Muscle of leg (tissue), 11 donors: ENCODE results near the gene NRCAM. TPM values are rescaled to one million over a fixed set of nuclear protein-coding genes. Genes with fewer than 3 reads are reported as not detected.

Source experiments
- DNase-seq: peaks from one replicate; pipeline ENCODE4 v3.0.0; 2013
- H3K27ac ChIP-seq: one replicate; pipeline ENCODE4 v1.5.1; 2013; ENCODE audit warnings: mild to moderate bottlenecking, low read length, control low read depth
- H3K27me3 ChIP-seq: one replicate; pipeline ENCODE4 v1.6.1; 2013; ENCODE audit warnings: low read length; ENCODE audit not compliant: control insufficient read depth, insufficient read depth
- H3K36me3 ChIP-seq: one replicate; pipeline ENCODE4 v1.6.1; 2013; ENCODE audit warnings: low read length; ENCODE audit not compliant: control insufficient read depth, insufficient read depth
- H3K4me1 ChIP-seq: one replicate; pipeline ENCODE4 v1.6.1; 2013; ENCODE audit warnings: low read length; ENCODE audit not compliant: control insufficient read depth, insufficient read depth
- H3K4me3 ChIP-seq: one replicate; pipeline ENCODE4 v1.5.1; 2013; ENCODE audit warnings: low read length, control low read depth
- H3K9me3 ChIP-seq: replicated peaks from 2 replicates; pipeline ENCODE4 v1.6.1; 2013; ENCODE audit warnings: low read depth, low read length; ENCODE audit not compliant: control insufficient read depth
- WGBS: methylation state at CpG from one replicate; pipeline ENCODE4 v1.1.5; 2013; ENCODE audit warnings: missing lambda C conversion rate; ENCODE audit not compliant: insufficient coverage; 5-methylcytosine and 5-hydroxymethylcytosine counted together
- polyA plus RNA-seq, 8 donors: library from polyadenylated mRNA; unstranded; fragments of 120-200 nt; gene quantifications; one replicate each; pipeline versions ENCODE4 v1.2.1 to v1.2.3, GENCODE V29; 2013; ENCODE audit warnings: inconsistent platforms in 1 of 8, low replicate concordance in 1 of 8; ENCODE audit not compliant: insufficient read length in 8 of 8, insufficient read depth in 1 of 8
- total RNA-seq: library from RNA; stranded (reverse); fragments of 120-200 nt; gene quantifications from one replicate; pipeline ENCODE4 v1.2.4, GENCODE V29; 2013

Gene NRCAM
- total and polyA plus RNA-seq, 9 donors, result 17.5 to 35.6 (median 23.3) TPM

DNA sequence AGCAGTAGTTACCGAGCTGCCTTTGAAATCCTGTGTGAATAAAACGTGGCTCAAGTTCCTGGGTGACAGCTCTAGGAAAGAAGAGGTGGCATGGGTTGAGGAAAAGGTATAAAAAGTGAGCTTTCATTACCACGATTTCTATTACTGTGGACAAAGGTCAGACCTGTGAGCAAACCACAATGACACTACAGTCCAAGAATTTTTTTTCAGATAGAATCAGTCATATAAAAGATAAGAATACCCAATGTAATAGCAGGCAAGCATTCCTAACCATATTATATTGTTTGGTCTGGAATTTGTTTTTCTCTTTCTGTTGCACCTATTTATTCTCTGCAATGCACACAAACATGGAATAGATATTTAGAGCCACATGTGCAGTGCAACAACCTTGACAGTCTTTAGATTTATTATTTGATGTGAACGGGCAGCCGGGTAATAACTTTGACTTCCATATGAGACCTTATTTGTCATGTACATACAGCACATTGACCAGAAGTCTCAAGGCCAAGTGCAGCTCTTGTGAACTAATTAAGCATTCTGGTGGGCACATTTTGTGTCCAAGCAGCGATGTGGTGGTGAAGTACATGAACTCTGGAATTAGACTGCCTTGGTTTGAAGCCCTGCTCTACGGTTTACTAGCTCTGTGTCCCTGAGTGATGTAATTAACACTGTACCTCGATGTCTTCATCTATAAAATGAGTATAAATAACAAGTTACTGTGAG, 156.8 kb downstream of the NRCAM start:
- 40% methylated on average over 2 of the region's 8 CpGs for WGBS
- no peak for DNase-seq
- no peak overlapping the region for H3K4me3 ChIP-seq
- no peaks in the 10 kb centered on the region for H3K4me1 ChIP-seq
- H3K9me3 ChIP-seq, result no peaks in the 10 kb centered on the region
- H3K36me3 ChIP-seq, result no peaks in the 10 kb centered on the region
- H3K27me3 ChIP-seq, result no peaks in the 10 kb centered on the region
- H3K27ac ChIP-seq, result no peak overlapping the region

DNA sequence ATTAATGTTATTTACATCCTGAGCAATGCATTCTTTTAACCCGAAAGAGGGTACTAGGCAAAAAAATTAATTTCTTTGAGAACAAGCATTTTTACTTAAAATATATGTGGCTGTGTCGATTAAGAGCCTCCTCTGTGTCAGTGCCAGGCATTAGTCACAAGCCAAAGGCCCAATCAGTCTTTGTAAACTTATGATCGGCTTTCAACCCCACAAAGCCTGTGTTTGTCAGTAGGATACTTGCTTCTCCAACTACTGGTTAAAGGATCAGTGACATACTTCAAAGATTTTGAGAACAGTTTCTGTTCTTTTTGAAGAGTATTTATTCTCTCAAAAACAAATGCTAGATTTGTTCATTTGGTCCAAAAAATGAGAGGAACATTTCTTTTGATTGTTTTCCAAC, 159.3 kb downstream of the NRCAM start:
- H3K27ac ChIP-seq, result no peak overlapping the region
- no peaks in the 10 kb centered on the region for H3K9me3 ChIP-seq
- peaks cover 2% of the 10 kb centered on the region for H3K4me1 ChIP-seq
- no peaks in the 10 kb centered on the region for H3K27me3 ChIP-seq
- no CpG with 5 or more reads among the region's 3 CpGs for WGBS
- no peak for DNase-seq
- H3K36me3 ChIP-seq, result no peaks in the 10 kb centered on the region
- no peak overlapping the region for H3K4me3 ChIP-seq

DNA sequence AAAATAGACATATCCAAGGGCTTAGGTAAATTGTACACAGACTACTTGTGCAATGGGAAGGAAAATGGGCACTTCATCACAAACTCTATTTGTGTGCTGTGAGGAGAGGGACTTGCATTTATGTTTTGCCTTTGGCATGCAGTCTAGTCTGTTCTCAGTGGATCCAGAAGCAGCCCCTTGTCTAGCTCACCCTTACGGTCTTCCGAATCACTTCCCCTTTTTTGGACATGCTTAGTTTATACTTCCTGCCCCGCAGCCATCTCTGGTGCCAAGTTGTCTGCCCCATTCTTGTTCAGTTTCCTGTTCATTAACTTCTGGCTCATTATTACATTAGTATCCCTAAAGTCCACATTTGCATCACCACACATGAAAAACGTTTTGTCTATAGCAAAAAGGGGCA, 161.6 kb downstream of the NRCAM start:
- Histone ChIP-seq H3K4me1 (peaks cover 3% of the 10 kb centered on the region), H3K9me3 (no peaks in the 10 kb centered on the region), H3K27ac (no peak overlapping the region), H3K27me3 (no peaks in the 10 kb centered on the region), H3K4me3 (no peak overlapping the region), H3K36me3 (no peaks in the 10 kb centered on the region)
- WGBS, result 61% methylated on average over 3 of the region's 4 CpGs
- DNase-seq, result no peak

DNA sequence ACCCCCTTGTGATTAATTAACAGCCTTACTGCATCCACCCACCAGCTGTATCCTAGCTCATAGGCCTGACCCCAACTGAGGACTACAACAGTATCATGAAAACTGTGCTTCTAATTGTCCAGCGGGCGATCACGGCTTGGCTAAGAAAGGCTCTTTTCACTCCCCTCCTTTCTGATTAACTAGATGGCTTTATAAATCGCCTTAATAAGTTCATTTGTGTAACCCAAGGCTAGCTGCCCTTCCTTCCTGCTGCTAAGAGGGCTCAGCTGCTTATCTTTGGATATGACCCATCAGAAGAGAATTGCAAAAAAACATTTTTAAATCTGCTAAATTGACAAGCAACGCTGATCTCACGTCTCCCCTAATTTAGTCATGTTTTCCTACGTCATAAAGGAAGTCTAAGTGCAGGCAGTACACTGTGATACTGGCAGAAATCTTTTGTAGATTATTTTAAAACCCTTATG, 163.1 kb downstream of the NRCAM start:
- Histone ChIP-seq H3K9me3 (no peaks in the 10 kb centered on the region), H3K4me1 (peaks cover 3% of the 10 kb centered on the region), H3K27me3 (no peaks in the 10 kb centered on the region), H3K27ac (no peak overlapping the region), H3K4me3 (no peak overlapping the region), H3K36me3 (no peaks in the 10 kb centered on the region)
- no peak for DNase-seq
- WGBS, result 63% methylated on average over 1 of the region's 7 CpGs

DNA sequence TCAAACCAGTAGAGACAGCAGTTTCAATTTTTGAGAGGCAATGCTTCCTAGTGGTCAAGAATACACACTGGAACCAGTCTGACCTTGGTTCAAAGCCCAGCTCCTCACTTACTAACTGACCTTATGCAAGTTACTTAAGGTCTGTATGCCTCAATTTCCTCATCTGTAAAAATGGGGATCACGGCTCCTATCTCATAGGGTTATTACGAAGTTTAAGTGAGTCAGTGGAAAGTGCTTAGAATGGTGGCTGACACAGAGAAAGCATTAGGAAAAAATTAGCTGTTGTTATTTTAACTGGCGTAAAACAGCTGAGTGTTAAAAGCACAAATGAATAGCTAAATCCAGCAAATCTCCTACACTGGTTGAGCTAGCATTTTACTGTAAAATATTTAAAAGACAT, 163.7 kb downstream of the NRCAM start:
- DNase-seq, result no peak
- H3K27me3 ChIP-seq, result no peaks in the 10 kb centered on the region
- H3K9me3 ChIP-seq, result no peaks in the 10 kb centered on the region
- no peaks in the 10 kb centered on the region for H3K36me3 ChIP-seq
- 83% methylated on average over 1 of the region's 3 CpGs for WGBS
- H3K27ac ChIP-seq, result no peak overlapping the region
- peaks cover 3% of the 10 kb centered on the region for H3K4me1 ChIP-seq
- H3K4me3 ChIP-seq, result no peak overlapping the region

DNA sequence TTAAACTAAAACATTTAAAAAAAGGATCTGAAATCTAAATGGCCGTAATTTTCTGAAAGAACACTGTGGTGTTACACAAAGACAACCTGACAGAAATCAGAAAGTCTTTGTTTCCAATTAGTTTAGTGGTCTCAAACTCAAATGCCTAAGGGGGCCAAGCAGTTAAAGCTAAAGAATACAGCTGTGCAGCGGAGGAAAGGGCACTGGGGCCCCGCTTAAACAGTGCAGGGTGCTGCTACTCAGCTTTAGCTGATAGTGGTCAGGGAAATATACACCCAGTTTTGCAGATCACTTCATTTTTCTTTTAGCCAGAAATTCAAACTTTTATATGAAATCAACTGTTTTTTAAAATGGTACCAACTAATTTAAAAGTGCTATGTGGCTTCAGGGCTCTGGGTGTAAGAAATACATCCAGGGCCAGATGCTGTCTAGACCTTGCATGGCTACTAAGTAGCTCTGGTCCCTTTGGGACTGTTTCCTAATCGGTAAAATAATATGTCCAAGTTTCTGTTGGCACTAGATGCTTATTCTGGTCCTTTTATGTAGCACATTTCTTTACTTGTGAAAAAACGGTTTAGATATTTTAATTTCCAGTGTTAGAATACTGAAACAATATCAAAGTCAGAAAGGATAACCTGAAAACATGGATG, 164.3 kb downstream of the NRCAM start:
- WGBS, result 80% methylated on average over 1 of the region's 5 CpGs
- H3K27ac ChIP-seq, result no peak overlapping the region
- no peaks in the 10 kb centered on the region for H3K27me3 ChIP-seq
- H3K9me3 ChIP-seq, result no peaks in the 10 kb centered on the region
- DNase-seq, result no peak
- no peaks in the 10 kb centered on the region for H3K36me3 ChIP-seq
- H3K4me3 ChIP-seq, result no peak overlapping the region
- H3K4me1 ChIP-seq, result peaks cover 3% of the 10 kb centered on the region

DNA sequence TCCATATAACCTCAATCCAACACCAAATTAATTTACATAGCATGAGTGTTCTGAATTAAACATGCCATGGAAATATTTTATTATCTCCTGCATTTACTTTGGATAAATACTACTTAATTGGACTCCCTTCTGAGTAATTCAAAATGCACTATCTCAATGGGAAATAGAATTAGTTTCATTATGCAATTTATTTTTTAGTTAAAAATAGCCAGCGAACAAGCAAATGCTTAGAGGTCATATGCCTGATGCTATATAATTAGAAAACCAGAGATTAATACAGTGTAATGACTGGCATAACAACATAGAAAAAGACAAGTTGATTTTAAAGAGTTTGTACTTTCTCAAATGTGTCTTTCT, 165.1 kb downstream of the NRCAM start:
- H3K4me1 ChIP-seq, result peaks cover 3% of the 10 kb centered on the region
- no peaks in the 10 kb centered on the region for H3K9me3 ChIP-seq
- no peaks in the 10 kb centered on the region for H3K27me3 ChIP-seq
- H3K36me3 ChIP-seq, result no peaks in the 10 kb centered on the region
- H3K27ac ChIP-seq, result no peak overlapping the region
- H3K4me3 ChIP-seq, result no peak overlapping the region
- WGBS, result no CpG with 5 or more reads among the region's 1 CpG
- no peak for DNase-seq

DNA sequence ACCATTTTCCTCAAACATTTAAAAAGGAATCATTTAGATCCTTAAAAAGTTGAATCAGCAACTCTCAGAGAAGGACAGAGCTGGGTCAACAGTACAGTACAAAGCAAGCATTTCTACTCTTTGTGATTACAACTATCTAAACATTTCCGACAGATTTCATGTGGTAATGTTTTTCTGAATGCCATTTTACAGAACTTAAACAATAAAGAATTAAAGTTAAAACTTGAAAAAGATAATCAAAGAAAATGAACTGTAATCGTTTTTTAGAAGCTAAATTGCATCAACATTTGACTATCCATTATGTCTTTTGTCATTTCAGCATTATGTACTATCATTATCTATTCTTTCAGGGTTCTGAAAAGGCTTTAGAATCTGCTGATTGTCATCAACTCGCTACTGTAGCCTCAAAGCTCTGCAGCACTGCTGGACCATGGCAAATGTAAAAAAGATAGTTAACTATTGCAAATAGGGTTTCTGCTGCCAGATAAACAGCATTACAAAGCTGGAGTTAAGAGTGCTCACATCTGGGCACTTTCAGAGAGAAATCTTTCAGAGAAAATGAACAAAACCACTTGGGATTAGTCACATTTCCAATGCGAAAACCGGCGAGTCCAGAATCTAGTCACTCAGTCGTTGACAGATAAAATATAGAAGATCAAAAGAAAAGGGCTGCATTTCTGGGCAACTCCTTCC, 165.6 kb downstream of the NRCAM start:
- 80% methylated on average over 1 of the region's 7 CpGs for WGBS
- Histone ChIP-seq H3K4me3 (no peak overlapping the region), H3K27ac (no peak overlapping the region), H3K4me1 (peaks cover 3% of the 10 kb centered on the region), H3K9me3 (no peaks in the 10 kb centered on the region), H3K27me3 (no peaks in the 10 kb centered on the region), H3K36me3 (no peaks in the 10 kb centered on the region)
- no peak for DNase-seq

DNA sequence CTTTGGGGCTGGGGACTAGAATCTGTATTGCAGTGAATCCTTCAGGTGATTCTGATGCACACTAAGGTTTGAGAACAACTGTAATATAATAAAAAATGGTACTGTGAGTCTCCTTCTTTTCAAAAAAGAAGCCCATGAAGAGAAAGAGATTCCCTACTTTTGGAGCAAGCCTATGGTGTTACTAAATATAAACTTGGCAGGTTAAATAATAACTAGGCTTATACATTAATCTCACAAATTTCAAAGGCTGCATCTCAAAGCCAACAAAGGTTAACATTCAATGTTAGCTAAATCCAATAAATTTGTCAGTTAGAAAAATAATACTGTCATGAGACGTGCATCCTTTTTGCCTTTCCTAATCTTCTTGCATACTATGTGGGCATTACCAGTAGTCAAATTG, 166.4 kb downstream of the NRCAM start:
- no peak overlapping the region for H3K4me3 ChIP-seq
- H3K36me3 ChIP-seq, result no peaks in the 10 kb centered on the region
- no peak overlapping the region for H3K27ac ChIP-seq
- H3K9me3 ChIP-seq, result no peaks in the 10 kb centered on the region
- H3K27me3 ChIP-seq, result no peaks in the 10 kb centered on the region
- no CpG with 5 or more reads among the region's 1 CpG for WGBS
- H3K4me1 ChIP-seq, result peaks cover 3% of the 10 kb centered on the region
- no peak for DNase-seq

DNA sequence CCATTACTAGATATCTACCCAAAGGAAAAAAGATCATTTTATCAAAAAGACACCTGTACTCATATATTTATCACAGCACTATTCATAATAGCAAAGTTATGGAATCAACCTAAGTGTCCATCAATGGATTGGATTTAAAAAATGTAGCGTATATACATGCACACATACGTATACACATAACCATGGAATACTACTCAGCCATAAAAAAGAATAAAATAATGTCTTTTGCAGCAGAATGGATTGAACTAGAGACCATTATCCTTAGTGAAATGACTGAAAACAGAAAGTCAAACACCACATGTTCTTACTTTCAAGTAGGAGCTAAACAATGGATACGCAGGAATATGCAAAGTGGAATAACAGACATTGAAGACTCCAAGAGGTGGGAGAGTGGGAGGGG, 168.4 kb downstream of the NRCAM start:
- H3K27me3 ChIP-seq, result no peaks in the 10 kb centered on the region
- H3K27ac ChIP-seq, result no peak overlapping the region
- H3K4me3 ChIP-seq, result no peak overlapping the region
- peaks cover 3% of the 10 kb centered on the region for H3K4me1 ChIP-seq
- no CpG with 5 or more reads among the region's 3 CpGs for WGBS
- H3K36me3 ChIP-seq, result no peaks in the 10 kb centered on the region
- DNase-seq, result no peak
- H3K9me3 ChIP-seq, result no peaks in the 10 kb centered on the region
